HG03064 (cell line): ENCODE data around the gene PTPDC1.
"Not testable (repeated sequence)": the region's sequence is repeated elsewhere in the genome, so short reads cannot be mapped to it uniquely, and the experiment has no call there.

Source experiments
- ATAC-seq: cut with Tn5 transposase; IDR thresholded peaks from one replicate; pipeline ENCODE4 v1.9.1; 2021; ENCODE audit warnings: low read depth; ENCODE audit not compliant: unreplicated experiment

PTPDC1 gene

DNA sequence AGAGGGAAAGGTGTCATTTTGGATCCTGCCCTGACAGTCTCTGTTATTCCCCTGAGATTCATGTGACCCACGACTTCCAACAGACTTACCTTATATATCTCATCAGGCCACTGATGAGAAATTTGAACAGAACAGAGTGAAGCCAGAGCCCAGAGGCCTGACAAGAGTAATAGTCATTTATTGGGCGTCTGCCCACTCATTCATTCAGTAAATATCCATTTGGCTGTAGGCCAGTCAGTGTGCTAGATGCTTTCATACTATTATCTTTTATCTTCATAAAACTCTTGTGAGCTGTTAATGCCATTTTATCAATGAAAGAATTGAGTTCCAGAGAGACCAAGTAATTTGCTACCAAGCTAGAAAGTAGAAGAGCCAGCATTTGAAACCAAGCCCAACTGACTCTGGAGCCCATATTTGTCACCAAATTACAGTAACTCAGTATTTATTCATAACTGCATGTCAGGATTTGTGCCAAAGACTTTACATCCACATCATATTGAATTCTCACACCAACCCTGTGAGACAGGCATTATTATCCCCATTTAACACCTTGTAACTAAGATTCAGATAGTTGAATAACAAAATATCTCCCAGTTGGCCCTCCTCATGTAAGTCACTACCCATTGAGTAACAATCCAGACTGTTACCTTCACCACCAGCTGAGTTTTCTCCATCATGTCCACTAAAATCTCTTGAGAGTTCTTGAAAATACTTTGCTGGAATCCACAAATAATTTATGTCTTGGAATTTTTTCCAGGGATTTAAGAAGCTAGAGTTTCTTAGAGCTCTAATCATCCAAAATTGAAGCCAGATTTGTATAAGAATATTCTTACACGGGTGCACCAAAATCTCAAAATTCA, 2.5 kb downstream of the PTPDC1 start:
- ATAC-seq, result no peak

DNA sequence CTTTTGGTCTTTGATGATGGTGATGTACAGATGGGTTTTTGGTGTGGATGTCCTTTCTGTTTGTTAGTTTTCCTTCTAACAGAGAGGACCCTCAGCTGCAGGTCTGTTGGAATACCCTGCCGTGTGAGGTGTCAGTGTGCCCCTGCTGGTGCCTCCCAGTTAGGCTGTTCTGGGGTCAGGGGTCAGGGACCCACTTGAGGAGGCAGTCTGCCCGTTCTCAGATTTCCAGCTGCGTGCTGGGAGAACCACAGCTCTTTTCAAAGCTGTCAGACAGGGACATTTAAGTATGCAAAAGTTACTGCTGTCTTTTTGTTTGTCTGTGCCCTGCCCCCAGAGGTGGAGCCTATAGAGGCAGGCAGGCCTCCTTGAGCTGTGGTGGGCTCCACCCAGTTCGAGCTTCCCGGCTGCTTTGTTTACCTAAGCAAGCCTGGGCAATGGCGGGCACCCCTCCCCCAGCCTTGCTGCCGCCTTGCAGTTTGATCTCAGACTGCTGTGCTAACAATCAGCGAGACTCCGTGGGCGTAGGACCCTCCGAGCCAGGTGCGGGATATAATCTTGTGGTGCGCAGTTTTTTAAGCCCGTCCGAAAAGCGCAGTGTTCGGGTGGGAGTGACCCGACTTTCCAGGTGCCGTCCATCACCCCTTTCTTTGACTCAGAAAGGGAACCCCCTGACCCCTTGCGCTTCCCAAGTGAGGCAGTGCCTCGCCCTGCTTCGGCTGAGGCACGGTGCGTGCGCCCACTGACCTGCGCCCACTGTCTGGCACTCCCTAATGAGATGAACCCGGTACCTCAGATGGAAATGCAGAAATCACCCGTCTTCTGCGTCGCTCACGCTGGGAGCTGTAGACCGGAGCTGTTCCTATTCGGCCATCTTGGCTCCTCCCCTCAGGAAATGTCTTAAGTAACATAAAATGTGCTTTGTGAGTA, 10.2 kb downstream of the PTPDC1 start:
- not testable (repeated sequence) for ATAC-seq

DNA sequence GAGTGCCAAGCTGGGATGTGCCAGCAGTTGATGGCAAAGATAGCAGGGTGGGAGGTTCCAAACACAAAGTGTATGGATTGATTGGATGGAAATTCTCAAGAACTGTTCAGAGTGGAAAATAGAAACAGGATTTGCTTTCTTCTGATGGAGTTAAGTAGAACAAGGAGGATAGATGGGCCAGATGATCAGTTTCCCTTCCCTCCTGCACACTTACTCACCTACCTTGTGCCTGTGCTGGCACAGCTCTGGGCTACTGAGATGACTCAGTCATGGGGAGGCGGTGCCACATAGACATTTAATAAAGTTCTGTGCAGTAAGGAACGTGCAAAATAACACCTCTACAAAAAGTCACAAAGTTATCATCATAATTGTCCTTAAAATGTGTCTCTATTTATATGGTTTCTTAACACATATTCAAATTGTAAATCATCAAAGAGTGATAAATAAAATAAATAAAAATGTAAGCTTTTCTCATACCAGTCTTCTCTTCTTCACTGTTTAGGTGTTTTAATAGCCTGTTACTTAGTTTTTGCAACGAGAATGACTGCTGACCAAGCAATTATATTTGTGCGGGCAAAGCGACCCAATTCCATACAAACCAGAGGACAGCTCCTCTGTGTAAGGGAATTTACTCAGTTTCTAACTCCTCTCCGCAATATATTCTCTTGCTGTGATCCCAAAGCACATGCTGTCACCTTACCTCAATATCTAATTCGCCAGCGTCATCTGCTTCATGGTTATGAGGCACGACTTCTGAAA, 12.7 kb downstream of the PTPDC1 start:
- ATAC-seq, result no peak

DNA sequence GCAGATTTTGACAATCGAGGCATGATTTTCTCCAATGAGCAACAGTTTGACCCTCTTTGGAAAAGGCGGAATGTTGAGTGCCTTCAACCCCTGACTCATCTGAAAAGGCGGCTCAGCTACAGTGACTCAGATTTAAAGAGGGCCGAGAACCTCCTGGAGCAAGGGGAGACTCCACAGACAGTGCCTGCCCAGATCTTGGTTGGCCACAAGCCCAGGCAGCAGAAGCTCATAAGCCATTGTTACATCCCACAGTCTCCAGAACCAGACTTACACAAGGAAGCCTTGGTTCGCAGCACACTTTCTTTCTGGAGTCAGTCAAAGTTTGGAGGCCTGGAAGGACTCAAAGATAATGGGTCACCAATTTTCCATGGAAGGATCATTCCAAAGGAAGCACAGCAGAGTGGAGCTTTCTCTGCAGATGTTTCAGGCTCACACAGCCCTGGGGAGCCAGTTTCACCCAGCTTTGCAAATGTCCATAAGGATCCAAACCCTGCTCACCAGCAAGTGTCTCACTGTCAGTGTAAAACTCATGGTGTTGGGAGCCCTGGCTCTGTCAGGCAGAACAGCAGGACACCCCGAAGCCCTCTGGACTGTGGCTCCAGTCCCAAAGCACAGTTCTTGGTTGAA, 13.6 kb downstream of the PTPDC1 start:
- no peak for ATAC-seq

DNA sequence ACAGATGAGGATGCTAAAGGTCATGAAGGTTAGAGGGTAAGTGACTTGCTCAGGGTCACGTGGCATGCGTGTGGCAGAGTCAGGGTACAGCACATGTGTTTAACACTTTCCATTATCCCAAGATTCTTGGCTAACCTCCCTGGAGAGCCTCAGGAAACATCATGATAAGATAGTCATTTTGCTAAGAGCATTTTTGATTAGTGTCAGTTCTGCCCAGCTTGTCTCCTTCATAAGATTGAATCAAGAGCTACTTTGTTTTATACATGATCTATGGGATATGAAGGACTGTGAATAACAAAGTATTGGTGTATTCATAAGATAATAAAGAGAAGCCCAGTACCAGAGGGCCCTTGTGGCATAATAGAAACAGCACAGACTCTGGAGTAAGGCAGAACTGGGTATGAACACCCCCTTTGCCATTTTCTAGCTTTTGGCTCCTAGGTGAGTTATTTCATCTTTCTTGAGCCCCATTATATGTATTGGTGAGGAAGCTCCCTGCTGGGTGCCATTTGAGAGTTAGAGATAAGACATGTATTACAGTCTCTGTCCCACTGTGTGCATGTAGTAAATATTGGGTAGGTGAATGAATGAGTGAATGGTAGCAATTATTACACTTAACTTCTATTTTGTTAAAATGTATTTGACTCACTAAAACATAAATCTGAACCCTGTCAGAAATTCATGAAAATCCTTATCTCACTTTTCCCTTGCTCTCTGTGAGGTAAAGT, 16.1 kb downstream of the PTPDC1 start:
- ATAC-seq, result no peak

DNA sequence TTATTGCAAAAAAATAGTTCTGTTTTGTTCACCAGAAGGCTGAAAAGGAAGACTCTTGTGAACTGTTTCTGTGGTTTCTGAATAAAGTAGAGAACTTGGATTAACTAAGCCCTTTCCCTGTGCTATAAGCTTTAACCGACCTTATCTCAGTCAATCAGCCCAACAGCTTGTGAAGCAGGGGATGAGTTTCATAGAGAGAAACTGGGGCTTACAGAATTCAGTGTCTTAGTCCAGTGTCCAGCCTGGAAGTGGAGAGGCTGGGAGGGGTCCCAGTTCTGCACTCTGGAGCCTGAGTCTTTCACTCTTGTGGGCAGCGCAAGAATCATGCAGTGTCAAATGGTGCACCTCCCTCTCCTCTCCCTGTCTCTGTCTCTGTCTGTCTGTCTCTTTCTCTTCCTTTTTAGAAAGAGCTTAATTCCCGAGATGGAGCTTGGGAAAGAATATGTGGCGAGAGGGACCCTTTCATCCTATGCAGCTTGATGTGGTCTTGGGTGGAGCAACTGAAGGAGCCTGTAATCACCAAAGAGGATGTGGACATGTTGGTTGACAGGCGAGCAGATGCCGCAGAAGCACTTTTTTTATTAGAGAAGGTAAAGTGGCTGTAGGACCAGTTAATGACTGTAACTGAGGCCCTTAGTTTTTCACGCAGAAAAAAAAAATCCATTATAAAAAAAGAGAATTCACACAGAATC, 17.0 kb downstream of the PTPDC1 start:
- ATAC-seq, result no peak

DNA sequence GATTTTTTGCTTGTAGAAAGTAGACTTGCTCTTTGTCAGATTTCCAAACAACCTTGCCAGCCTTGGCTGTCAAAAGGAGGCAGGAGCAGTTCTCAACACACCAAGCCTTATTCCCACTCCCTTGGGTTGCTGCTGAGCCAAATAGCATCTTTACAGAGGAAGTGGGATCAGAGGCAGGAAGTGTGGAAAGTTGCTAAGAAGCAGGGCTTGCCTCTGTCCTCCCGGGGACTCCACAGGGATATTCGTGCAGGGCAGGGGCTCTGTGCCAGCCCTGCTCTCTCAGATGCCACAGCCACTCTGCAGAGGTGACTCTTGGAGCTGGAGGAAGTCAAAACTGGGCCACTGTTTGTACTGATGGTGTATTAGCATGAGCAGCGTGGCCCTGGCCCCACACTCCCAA, 24.3 kb downstream of the PTPDC1 start:
- ATAC-seq, result no peak

DNA sequence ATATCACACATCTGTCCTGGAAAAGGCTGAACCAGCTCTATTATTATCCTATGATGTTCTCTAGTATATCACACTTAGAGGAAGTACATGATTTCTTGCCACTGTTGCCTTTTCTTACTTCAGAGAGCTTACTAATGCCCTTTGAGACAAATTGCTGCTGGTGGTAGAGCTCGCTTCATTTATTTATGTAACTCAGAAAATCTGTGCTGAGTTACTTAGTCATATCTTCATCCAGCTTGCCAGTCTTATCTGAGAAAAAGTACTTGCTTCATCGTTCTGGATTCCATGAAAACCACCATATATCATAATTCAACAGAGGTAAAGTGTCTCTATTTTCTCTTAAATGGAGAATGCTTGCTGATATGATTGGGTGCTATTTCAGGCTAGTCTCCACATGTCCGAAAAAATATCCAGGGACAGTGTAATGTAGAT, 26.6 kb downstream of the PTPDC1 start:
- ATAC-seq, result no peak

DNA sequence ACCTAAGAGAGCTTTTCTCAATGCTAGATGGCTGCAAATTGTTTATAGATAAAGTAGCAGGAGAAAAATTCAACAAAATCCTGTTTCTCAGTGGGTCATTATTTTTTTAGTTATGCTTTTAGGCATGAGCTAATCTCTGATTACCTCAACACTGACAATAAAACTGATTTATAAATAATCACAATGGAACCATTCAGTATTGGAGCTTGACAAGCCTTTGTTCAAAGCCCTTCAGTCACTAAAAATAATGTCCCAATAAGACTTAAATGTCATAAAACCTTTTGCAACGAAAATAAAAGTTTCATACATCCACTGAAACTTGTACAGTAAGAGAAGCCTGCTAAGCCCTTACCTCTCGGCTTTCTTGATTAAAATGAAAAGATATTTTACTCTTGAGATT, 27.2 kb downstream of the PTPDC1 start:
- ATAC-seq, result no peak

DNA sequence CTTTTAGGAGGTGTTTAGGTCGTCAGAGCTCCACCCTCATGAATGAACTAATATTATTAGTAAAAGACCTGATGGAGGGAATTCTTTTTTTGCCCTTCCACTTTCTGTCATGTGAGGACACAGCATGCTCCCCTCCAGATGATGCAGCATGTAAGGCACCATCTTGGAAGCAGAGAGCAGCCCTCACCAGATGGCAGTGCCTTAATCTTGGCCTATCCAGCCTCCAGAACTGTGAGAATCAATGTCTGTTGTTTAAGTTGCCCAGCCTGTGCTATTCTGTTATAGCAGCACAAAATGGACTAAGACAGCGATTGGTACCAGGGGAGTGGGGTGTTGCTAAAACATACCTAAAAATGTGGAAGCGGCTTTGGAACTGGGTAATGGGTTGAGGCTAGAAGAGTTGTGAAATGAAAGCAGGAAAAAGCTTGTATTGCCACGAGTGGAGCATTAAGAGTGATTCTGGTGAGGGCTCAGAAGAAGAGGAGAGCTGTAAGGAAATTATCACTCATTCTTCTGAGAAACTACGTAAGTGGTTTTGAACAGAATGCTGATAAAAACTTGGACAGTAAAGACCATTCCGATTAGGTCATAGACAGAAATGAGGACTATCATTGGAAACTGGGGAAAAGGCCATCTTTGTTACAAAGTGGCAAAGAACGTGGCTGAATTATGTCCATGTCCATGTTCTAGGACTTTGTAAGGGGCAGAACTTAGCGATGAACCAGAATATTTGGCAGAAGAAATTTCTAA, 28.6 kb downstream of the PTPDC1 start:
- no peak for ATAC-seq

DNA sequence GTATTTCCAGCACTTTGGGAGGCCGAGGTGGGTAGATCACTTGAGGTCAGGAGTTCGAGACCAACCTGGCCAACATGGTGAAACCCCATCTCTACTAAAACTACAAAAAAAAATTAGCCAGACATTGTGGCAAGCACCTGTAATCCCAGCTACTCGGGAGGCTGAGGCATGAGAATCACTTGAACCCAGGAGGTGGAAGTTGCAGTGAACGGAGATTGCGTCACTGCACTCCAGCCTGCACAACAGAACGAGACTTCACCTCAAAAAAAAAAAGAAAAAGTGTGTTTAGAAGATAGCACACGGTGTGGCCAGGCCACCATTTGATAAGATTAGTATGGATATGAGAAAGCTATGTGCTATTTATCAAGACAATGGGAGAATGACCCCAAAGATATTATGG, 35.8 kb downstream of the PTPDC1 start:
- ATAC-seq, result not testable (repeated sequence)

DNA sequence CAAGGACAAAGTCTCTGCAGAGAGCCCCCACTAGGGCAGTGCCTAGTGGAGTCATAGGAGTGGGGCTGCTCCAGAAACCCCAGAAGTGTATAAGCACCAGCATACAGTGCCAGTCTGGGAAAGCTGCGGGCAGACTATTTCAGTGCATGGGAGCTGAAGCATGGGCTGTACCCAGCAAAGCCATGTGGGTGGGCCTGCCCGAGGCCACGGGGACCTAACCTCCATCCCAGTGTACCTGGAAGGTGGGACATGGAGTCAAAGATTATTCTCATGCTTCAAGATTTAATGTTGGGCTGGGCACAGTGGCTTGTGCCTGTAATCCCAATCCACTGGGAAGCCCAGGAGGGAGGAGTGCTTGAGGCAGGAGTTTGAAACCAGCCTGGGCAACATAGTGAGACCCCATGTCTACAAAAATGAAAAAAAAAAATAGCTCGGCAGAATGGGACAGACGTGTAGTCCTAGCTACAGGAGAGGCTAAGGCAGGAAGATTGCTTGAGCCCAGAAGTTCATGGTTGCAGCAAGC, 36.7 kb downstream of the PTPDC1 start:
- no peak for ATAC-seq

DNA sequence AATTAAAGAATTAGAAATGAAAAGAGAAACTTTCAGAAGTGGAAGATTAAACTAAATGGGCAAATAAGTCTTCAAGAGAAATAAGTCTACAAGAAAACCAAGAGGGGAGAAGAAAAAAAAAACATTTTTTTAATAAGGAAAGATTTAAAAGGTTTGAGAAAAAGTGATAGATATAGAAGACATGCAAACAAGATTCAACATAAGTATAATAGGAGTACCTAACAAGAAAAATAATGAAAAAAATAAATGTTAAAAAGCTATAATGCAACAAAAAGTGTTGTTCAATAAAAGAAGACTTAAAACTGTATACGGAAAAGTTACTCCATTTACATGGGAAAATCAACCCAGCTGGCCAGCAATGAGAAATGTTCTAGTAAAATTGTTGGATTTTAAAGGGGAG, 42.6 kb downstream of the PTPDC1 start:
- no peak for ATAC-seq

DNA sequence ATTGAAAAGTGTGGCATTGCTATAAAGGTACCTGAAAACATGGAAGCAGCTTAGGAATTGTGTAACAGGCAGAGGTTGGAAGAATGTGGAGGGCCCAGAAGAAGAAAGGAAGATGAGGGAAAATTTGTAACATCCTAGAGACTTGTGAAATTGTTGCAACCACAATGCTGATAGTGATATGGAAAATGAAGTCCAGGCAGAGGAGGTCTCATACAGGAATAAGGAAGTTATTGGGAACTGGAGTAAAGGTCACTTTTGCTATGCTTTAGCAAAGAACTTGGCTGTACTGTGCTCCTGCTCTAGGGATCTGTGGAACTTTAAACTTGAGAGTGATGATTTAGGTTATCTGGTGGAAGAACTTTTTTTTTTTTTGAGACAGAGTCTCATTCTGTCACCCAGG, 43.5 kb downstream of the PTPDC1 start:
- no peak for ATAC-seq

DNA sequence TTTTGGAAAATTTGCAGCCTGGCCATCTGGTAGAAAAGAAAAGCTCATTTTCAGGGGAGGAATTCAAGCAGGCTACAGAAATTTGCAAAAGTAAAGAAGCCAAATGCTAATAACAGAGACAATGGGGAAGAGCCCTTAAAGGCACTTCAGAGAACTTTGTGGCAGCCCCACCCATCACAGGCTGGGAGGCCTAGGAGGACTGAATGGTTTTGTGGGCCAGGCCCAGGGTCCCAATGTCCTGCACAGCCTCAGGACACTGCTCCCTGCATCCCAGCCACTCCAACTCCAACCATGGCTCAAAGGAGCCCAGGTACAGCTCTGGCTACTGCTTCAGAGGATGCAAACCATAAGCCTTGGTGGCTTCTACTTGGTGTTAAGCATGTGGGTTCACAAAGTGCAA, 44.3 kb downstream of the PTPDC1 start:
- no peak for ATAC-seq

DNA sequence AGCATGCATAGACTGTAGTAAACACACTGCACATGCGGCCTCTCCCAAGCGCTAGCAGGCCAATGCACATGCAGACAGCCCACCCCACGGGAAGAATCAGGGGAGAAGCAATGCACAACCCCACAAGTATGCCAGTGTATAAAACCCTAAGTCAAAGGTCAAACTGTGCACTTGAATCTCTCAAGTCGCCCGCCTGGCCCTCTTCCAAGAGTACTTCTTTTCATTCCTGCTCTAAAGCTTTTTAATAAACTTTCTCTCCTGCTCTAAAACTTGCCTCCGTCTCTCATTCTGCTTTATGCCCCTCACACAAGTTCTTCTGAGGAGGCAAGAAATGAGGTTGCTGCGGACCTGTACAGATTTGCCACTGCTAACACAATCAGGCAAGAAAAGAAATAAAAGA, 50.4 kb downstream of the PTPDC1 start:
- no peak for ATAC-seq

DNA sequence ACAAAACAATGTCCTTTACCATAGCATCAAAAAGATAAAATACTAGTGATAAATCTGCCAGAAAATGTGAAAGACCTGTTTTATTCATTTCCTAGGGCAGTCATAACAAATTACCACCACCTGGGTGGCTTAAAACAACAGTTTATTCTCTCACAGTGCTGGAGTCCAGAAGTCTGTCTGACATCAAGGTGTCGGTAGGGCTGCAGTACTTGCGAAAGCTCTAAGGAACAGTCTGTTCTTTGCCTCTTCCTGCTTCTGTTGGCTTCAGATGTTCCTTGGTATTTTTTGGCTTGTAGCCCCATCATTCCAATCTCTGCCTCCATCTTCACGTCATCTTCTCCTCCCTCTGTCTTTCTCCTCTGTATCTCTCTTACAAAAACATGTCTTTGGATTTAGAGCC, 51.0 kb downstream of the PTPDC1 start:
- no peak for ATAC-seq
